Tongue (tissue), 2 donors: ENCODE data around the gene ZBTB40. TPM values are rescaled to one million over a fixed set of nuclear protein-coding genes. Genes with fewer than 3 reads are reported as not detected.

Experiments
- DNase-seq: peaks from one replicate; pipeline ENCODE4 v3.0.0-alpha.2; 2015
- total RNA-seq: library from RNA; depleted of rRNA; stranded (reverse); fragments of >200 nt; gene quantifications from one replicate; pipeline ENCODE4 v1.2.3, GENCODE V29; 2014

ZBTB40 gene
- 12.9 TPM for total RNA-seq

DNA sequence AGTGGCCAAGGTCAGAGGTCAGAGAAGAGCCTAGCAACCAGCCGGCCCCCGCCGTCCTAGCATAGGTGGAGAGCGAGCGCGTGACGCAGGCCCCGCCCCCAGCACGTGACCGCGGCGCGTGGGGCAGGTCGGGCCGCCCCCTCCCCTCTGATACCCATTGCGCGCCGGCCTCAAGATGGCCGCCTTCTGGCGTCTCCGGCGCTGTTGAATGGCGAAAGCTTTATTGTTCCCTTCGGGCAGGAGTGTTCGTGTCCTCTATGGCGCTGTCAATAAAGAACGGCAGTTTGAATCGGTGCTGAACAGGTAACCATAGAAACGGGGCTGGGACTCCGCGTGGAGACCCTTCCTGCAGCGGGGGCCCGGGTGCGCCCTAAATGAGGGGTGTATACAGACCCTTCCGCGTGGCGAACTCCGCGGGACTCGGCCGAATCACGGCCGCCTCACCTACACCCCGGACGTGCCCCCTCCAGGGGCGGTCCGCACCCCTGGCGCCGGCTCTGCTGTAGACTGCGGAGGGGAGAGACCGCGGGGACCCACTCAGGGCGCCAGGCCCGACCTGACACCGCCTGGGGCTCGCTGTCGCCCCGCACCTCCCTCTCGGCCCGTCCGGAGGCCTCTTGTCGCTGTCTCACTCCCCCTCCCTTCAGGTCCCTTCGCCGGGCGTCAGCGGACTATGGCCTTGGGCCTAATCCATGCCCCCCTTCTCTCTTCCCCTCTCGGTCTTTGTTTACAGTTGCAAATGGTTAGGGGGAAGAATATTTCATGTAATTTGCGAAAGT is at the start of gene ZBTB40:
Gene ZBTB40 (plus strand): TSS at position 150 of the 779 bp plus-strand sequence. CDS start 38,098 bp downstream, outside the sequence.
- peak; percentile 99 for DNase-seq

GRCh38 chr1:22402356-22403053 is 49.1 kb upstream of the ZBTB40 start:
- no peak for DNase-seq

- no peak for DNase-seq
Observed at GRCh38 chr1:22404486-22404885, 47.2 kb upstream of the ZBTB40 start.

- DNase-seq = no peak
Observed at GRCh38 chr1:22406722-22407495, 44.7 kb upstream of the ZBTB40 start.

- DNase-seq = no peak
Observed at GRCh38 chr1:22408230-22408629, 43.4 kb upstream of the ZBTB40 start.

- DNase-seq = no peak
Observed at GRCh38 chr1:22410401-22410800, 41.2 kb upstream of the ZBTB40 start.

GRCh38 chr1:22410928-22411495 is 40.6 kb upstream of the ZBTB40 start:
- no peak for DNase-seq

DNA sequence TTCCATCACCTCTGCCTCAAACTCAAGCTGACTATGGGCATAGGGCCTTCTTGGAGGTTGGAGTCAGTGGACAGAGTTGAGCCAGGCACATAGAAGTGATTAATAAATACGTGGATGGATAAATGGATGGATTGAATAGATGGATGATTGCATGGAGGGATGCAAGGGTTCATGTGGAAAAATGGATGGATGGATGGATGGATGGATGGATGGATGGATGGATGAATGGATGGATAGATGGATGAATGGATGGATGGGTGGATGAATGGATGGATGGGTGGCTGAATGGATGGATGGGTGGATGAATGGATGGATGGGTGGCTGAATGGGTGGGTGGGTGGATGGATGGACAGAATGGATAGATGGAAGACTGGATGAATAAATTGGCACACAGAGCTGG is 40.1 kb upstream of the ZBTB40 start:
- DNase-seq = no peak

DNA sequence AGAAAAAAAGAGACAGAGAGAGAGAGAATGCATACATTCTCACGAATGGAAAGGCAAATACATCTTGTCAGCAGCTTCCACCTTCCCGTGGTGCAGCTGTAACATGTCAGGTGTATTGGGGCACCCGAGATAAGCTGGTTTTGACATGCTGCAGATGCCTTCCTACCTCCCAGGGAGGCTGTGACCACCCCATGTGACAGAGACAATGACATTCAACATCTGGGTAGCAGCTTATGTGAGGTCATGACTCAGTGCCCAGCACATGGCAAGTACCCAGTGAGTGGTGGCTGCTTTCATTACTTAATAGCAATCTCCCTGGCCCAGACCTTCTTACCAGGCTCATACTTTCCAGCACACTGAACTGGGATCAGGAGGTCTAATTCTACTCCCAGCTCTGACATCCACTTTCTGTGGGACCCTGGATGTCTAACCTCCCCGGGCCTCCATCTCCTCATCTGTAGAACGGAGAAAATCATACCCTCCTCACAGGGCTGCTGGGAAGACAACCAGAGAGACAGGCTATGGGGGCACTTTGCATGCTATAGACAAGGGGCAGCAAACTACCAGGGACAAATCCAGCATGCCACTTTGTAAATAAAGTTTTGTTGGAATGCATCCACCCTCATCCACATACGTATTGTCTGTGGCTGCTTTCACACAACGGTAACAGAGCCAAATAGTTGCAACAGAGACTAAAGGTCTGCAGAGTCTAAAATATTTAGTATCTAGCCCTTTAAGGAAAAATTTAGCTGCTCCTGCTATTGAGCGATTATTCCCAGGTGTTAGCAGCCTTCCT is 38.5 kb upstream of the ZBTB40 start:
- DNase-seq = no peak

DNA sequence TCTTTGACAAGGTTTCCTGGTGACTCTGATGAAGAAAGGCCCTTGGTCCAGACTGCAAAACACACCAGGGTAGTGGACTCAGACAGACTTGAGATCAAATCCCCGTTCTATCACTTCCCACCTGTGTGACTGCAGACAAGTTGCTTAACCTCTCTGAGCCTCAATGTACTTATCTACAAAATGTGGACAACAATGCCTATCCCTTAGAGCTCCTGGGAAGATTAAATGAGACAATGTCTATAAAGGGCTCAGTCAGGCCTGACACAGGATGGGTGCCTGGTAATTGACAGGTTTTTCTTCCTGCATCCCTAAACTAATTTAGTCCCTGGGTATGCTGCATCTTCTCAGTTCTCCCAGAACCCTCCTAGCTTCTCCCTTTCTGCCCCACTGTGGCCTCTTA is 37.9 kb upstream of the ZBTB40 start:
- no peak for DNase-seq

GRCh38 chr1:22414244-22414751 is 37.4 kb upstream of the ZBTB40 start:
- DNase-seq = no peak

DNA sequence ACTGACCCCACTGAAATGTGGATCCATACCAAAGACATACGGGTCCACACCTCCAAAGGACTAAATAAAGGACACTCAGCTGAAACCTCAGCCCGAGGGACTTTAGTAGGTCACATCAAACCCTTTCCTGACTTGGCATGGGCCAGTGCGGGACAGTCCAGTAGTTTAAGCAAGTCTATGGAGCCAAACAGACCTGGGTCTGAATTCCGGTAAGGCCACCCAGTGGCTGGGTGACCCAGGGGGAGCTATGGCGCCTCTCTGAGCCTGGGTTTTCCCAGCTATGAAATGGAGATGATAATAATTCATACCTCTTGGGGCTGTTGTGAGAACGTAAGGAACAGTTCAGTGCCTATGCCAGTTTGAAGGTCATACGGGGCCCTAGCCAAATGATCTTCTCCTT is 36.2 kb upstream of the ZBTB40 start:
- no peak for DNase-seq

DNA sequence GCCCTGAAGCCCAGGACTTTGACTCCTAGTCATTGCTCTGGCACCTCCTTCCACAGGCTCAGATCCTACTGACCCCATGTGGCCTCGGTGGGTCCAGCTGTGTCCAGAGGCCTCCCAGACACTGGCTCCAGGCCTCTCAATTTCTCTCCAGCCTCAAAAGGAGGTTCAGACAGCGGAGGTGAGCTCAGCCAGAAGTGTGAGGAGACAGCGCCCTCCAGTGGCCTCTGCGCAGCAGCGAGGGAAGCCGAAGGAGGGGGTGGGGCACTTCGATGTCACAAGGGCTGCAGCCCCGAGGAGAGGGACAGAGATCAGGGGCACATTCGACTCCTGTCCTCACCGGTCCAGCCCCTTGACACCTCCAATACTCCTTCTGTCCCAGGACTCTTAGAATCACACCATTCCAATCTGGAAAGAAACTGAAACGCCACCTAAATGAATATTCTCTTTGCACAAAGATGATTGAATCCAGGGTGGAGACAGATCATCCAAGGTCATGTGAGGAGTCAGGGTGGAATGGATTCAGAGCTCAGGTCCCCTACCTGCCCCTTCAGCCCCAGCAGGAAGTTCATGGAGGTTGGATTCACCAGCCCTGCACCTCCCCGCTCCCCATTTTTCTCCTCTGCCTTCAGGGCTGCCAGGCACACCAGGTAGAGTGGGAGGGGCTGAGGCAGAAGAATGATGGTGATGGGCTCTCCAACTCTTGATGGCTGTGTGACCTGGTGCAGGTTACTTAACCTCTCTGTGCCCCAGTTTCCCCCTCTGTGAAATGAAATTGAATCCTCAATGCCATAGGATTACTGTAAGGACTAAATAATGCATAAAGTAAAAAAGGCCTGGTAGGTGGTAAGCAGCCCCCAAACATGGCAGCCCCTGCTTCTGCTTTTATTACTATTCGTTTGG is 34.8 kb upstream of the ZBTB40 start:
- DNase-seq = peak; percentile 92

DNA sequence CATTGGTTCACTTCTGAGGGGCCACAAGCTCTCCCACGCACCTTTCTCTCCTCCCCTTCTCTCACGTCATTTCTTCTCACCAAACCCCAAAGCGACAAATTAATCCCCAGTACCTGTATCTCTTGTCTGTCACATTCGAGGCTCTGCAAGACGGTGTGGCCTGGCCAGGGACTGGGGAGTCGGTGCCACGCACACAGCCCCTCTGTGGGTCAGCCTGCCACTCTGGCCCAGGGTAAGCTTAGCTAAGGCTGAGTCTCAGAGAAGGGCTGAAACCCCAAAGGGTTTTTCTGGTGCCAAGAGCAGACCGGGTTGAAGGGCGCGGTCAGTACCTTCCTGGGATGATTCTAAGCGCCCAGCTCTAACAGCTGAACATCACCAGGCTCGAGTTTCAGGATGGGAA is 34.2 kb upstream of the ZBTB40 start:
- no peak for DNase-seq

- DNase-seq = no peak
Observed at GRCh38 chr1:22418312-22418711, 33.3 kb upstream of the ZBTB40 start.

GRCh38 chr1:22418933-22419382 is 32.7 kb upstream of the ZBTB40 start:
- peak; percentile 48 for DNase-seq

DNA sequence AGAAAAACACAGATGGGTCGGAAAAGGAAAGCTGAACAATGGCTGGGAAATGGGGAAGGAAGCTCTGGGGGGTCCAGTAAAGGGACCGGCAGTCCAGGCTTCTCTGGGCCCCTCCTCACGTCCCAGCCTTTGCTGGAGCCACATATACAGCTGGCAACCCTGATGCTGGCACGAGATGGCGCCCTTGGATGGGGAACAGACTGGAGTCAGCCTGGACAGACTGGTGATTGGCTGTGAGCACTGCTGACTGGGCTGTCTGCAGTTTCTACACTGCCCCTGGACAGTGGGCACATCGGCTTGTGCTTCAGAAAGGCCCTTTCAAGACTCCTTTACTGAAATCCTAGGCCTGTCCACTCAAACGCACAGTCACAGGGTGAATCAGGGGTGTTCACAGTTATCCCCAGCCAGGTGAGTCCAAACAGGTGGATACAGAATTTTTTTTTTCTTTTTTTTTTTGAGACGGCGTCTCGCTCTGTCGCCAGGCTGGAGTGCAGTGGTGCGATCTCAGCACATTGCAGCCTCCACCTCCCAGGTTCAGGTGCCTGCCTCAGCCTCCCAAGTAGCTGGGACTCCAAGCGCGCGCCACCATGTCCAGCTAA is 31.1 kb upstream of the ZBTB40 start:
- DNase-seq = peak; percentile 90

GRCh38 chr1:22426781-22427180 is 24.9 kb upstream of the ZBTB40 start:
- DNase-seq = no peak

GRCh38 chr1:22428672-22429071 is 23.0 kb upstream of the ZBTB40 start:
- DNase-seq = peak; percentile 78

GRCh38 chr1:22431965-22432364 is 19.7 kb upstream of the ZBTB40 start:
- no peak for DNase-seq
